RKO (cell line): ENCODE results near the gene SLC35D3.
"Not testable (repeated sequence)": the region's sequence is repeated elsewhere in the genome, so short reads cannot be mapped to it uniquely, and the experiment has no call there.

ENCODE experiments used
- DNase-seq: peaks from one replicate; pipeline ENCODE4 v3.0.0-alpha.2; 2016; ENCODE audit warnings: low spot score

Gene SLC35D3

DNA sequence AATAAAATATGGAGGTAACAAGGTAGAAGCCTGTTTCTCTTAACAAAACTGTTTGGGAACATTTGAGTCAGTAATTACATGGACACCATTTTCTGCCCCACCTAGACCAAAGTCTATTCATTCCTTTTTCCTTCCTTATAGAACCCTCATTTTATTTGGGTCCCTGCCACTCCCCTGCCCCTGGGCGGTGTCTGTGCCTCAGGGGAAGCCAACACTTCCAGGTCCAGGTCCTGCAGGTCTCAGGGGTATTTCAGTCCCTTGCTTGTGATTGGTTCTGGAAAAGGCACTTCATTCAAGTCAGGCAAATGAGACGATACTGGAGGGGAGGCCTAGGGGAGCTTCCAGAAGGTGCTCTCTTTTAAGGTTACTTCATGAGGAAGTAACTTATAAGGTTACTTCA, 42.3 kb downstream of the SLC35D3 start:
- DNase-seq, result no peak

GRCh38 chr6:136967876-136968752, 46.0 kb downstream of the SLC35D3 start:
- DNase-seq, result peak; percentile 81

GRCh38 chr6:136968837-136969236, 46.7 kb downstream of the SLC35D3 start:
- no peak for DNase-seq

GRCh38 chr6:136969433-136969832, 47.3 kb downstream of the SLC35D3 start:
- DNase-seq, result no peak

- no peak for DNase-seq
These were observed 47.8 kb downstream of the SLC35D3 start for GRCh38 chr6:136969930-136970329.

GRCh38 chr6:136971609-136972008, 49.5 kb downstream of the SLC35D3 start:
- DNase-seq, result no peak

DNA sequence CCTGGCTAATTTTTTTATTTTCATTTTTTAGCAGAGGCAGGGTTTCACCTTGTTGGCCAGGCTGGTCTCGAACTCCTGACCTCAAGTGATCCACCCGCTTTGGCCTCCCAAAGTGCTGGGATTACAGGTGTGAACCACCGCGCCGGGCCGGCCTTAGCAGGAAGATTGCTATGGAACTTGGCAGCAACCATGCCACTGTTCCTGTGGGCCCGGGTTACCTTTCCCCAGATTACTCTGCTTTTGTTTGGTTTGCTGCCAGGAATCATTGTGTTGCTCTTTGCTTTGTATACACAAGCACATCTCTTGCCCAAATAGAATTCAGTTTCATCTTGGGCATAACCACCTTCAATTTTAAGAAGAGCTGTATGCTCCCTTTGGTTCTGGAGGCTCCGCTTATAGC, 51.7 kb downstream of the SLC35D3 start:
- not testable (repeated sequence) for DNase-seq
